ENCODE measurements around the gene P4HA2. TPM values are rescaled to one million over a fixed set of nuclear protein-coding genes. Genes with fewer than 3 reads are reported as not detected.
"Not testable (repeated sequence)": the region's sequence is repeated elsewhere in the genome, so short reads cannot be mapped to it uniquely, and the experiment has no call there.

P4HA2 gene
- total RNA-seq, 1 experiment from 2014 or later: 5.4 TPM

GRCh38 chr5:132193165-132193694 is 34.4 kb downstream of the P4HA2 start:
- no peak for DNase-seq

DNA sequence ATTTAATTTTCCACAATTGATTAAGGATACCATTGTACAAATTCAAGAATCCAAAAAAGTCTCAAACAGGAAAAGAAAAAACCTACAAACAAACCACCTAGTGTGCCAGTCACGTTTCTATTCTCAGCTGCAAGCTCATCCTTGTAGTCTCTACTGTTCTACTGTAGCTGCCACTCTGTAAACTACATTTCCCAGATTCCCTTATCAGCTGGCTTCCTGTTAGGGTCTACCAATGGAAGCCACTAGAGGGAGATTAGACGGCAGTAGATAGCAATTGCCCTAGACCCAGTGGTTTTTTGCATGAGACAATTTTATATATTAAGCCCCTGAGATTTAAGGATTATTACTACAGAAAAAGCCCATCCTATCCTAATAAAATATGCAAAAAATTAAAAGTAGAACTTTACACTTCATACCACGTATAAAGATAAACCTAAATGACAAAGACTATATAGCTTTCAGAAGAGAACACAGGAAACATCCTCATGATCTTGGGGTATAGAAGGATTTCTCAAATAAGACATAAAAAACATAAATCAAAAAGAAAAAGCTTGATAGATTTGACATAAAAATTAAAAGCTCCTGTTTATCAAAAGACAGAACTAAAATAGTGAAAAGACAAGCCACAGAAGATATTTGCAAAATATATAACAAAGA is 37.4 kb downstream of the P4HA2 start:
- H3K36me3 ChIP-seq (replicated peaks; ENCODE audit: control insufficient read depth, insufficient read depth, low read length): no peaks in the 10 kb centered on the region; the same call in 1 of the 2 replicates
- H3K4me3 ChIP-seq (ENCODE audit: insufficient read depth, low read depth, low read length): no peak overlapping the region
- DNase-seq: peak; percentile 85
- H3K27me3 ChIP-seq (ENCODE audit: control insufficient read depth, insufficient read depth, low read length): no peaks in the 10 kb centered on the region

More at GRCh38 chr5:132193165-132193694, 34.4 kb downstream of the P4HA2 start:
- Histone ChIP-seq H3K27me3 (ENCODE audit: control insufficient read depth, insufficient read depth, low read length) (no peaks in the 10 kb centered on the region), H3K36me3 (replicated peaks; ENCODE audit: control insufficient read depth, insufficient read depth, low read length) (no peaks in the 10 kb centered on the region; the same call in 1 of the 2 replicates), H3K4me3 (ENCODE audit: insufficient read depth, low read depth, low read length) (no peak overlapping the region)

DNA sequence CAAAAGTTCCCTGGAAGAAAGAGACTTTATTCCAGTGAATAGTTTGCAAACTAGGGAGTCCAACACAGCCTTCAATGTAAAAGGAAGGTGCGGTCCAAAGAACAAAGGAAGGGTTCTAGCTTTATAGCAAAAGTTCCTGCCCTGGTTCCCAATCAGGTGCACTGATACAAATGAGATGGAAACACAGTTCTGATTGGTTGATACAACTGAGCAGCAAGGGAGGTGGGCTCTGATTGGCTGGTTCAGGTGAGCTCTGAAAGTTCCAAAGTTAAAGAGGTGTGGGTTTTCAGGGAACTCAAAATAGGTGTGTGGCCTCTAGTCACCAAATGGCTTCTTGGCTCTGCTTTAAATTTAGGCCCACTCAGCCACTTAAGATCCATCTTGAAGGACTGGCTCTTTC is 43.1 kb downstream of the P4HA2 start:
- peak; percentile 57 for DNase-seq
- no peaks in the 10 kb centered on the region for H3K36me3 ChIP-seq (replicated peaks; ENCODE audit: control insufficient read depth, insufficient read depth, low read length)
- H3K4me3 ChIP-seq (ENCODE audit: insufficient read depth, low read depth, low read length): no peak overlapping the region
- H3K27me3 ChIP-seq (ENCODE audit: control insufficient read depth, insufficient read depth, low read length): no peaks in the 10 kb centered on the region

- Histone ChIP-seq H3K36me3 (replicated peaks; ENCODE audit: control insufficient read depth, insufficient read depth, low read length) (no peaks in the 10 kb centered on the region), H3K4me3 (ENCODE audit: insufficient read depth, low read depth, low read length) (no peak overlapping the region), H3K27me3 (ENCODE audit: control insufficient read depth, insufficient read depth, low read length) (no peaks in the 10 kb centered on the region)
- no peak for DNase-seq
Measured at GRCh38 chr5:132183723-132184122, 43.9 kb downstream of the P4HA2 start.

DNA sequence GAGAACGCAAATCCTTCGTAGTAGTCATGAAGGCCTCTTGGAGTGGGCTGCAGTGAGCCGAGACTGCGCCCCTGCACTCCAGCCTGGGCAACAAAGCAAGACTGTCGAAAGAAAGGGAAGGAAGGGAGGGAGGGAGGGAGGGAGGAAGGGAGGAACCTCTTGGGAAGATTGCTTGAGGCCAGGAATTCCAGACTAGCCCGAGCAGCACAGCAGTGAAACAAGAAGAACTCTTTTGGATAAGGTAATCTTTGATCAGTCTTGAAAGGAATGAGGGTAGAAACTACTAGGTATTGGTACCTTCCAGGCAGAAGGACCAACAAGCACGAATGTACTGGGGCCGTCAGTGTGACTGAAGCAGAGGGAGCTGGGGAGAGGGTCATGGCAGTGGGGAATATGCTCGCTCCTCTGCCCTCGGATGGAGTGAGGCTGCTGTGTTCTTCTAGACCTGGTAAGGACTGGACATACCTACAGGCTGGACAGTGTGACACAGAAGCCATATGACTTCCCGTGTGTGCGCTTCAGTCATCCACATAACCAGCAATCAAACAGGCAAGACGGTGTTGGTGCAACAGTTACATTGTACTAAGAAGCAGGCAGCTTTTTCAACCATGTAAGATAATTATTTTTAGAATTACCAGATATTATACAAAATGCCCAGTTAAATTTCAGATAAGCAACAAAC is 45.2 kb downstream of the P4HA2 start:
- H3K27me3 ChIP-seq (ENCODE audit: control insufficient read depth, insufficient read depth, low read length): no peaks in the 10 kb centered on the region
- no peaks in the 10 kb centered on the region for H3K36me3 ChIP-seq (replicated peaks; ENCODE audit: control insufficient read depth, insufficient read depth, low read length)
- no peak for DNase-seq
- no peak overlapping the region for H3K4me3 ChIP-seq (ENCODE audit: insufficient read depth, low read depth, low read length)

- H3K4me3 ChIP-seq (ENCODE audit: insufficient read depth, low read depth, low read length): peak overlapping the region; percentile 25; the same call in 1 of the 2 replicates
- DNase-seq: peak; percentile 61
- H3K27me3 ChIP-seq (ENCODE audit: control insufficient read depth, insufficient read depth, low read length): no peaks in the 10 kb centered on the region
- H3K36me3 ChIP-seq (replicated peaks; ENCODE audit: control insufficient read depth, insufficient read depth, low read length): no peaks in the 10 kb centered on the region
Measured at GRCh38 chr5:132181011-132181629, 46.5 kb downstream of the P4HA2 start.

DNA sequence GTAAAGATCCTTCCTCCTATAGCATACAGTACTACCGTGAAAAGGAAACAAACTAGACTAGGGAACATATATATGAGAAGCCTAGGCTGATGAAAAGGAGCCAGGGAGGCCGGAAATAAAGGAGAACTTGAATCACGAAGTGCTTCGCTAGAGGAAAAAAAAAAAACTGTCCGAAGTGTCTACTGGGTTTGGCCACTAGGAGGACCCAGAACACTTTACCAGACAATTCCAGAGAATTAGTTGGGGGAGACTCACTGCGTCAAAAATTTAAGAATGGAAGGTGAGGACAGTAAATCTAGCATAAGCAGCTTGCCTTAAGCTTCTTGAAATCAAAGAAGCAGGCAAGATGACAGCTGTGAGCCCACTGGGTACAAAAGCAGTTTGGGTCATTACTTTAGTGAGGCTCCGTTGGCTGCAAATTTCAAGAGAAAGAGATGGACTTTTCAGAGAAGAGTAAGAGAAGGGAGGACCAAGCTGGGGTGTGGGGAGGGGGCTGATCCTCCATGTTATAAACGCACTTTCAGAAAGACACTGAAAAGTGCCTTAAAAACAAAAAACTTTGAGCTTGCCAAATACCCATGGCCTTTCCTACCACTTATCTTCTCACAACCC is 47.4 kb downstream of the P4HA2 start:
- DNase-seq: peak; percentile 63

DNA sequence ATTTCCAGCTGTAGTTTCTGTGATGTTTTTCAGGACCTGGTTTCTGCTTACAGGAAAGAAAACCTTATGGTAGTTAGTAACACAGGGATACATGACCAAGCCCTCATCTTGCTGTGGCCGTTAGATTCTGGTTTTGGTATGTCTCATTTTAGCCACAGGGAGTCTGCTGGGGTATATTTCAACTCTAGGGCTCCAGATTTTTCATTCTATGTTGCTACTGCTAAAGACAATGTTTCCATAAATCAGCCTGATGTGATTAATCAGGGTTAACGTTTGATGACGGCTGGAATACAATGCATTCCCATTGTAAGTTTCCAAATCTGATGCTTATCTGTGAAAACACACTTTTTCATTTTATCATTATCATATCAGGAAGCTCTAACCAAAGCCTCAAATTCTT is 48.2 kb downstream of the P4HA2 start:
- H3K4me3 ChIP-seq (ENCODE audit: insufficient read depth, low read depth, low read length): no peak overlapping the region
- no peaks in the 10 kb centered on the region for H3K27me3 ChIP-seq (ENCODE audit: control insufficient read depth, insufficient read depth, low read length)
- DNase-seq: no peak
- no peaks in the 10 kb centered on the region for H3K36me3 ChIP-seq (replicated peaks; ENCODE audit: control insufficient read depth, insufficient read depth, low read length)

More for the DNA sequence above, 47.4 kb downstream of the P4HA2 start:
- H3K4me3 ChIP-seq (ENCODE audit: insufficient read depth, low read depth, low read length): no peak overlapping the region; the same call in 1 of the 2 replicates
- H3K36me3 ChIP-seq (replicated peaks; ENCODE audit: control insufficient read depth, insufficient read depth, low read length): no peaks in the 10 kb centered on the region
- no peaks in the 10 kb centered on the region for H3K27me3 ChIP-seq (ENCODE audit: control insufficient read depth, insufficient read depth, low read length)

- Histone ChIP-seq H3K4me3 (ENCODE audit: insufficient read depth, low read depth, low read length) (no peak overlapping the region), H3K36me3 (replicated peaks; ENCODE audit: control insufficient read depth, insufficient read depth, low read length) (no peaks in the 10 kb centered on the region), H3K27me3 (ENCODE audit: control insufficient read depth, insufficient read depth, low read length) (no peaks in the 10 kb centered on the region)
- DNase-seq: no peak
Measured at GRCh38 chr5:132177691-132178149, 49.9 kb downstream of the P4HA2 start.

GRCh38 chr5:132176987-132177386 is 50.7 kb downstream of the P4HA2 start:
- H3K27me3 ChIP-seq (ENCODE audit: control insufficient read depth, insufficient read depth, low read length): no peaks in the 10 kb centered on the region
- H3K4me3 ChIP-seq (ENCODE audit: insufficient read depth, low read depth, low read length): no peak overlapping the region
- no peaks in the 10 kb centered on the region for H3K36me3 ChIP-seq (replicated peaks; ENCODE audit: control insufficient read depth, insufficient read depth, low read length)
- DNase-seq: no peak

DNA sequence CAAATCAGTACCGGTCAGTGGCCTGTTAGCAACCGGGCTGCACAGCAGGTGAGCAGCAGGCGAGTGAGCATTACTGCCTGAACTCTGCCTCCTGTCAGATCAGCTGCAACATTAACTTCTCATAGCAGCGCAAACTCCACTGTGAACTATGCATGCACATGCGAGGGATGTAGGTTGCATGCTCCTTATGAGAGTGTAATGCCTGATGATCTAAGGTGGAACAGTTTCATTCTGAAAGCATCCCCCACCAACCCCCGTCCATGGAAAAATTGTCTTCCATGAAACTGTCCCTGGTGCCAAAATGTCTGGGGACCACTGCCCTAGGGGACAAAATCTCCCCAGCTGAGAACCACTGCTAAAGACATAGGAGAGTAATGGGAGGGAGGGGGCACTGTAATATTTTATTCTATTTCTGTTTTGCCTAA is 51.1 kb downstream of the P4HA2 start:
- no peaks in the 10 kb centered on the region for H3K36me3 ChIP-seq (replicated peaks; ENCODE audit: control insufficient read depth, insufficient read depth, low read length)
- H3K27me3 ChIP-seq (ENCODE audit: control insufficient read depth, insufficient read depth, low read length): no peaks in the 10 kb centered on the region
- DNase-seq: no peak
- no peak overlapping the region for H3K4me3 ChIP-seq (ENCODE audit: insufficient read depth, low read depth, low read length)

GRCh38 chr5:132162945-132163344 is 64.7 kb downstream of the P4HA2 start:
- H3K4me3 ChIP-seq (ENCODE audit: insufficient read depth, low read depth, low read length): no peak overlapping the region
- no peaks in the 10 kb centered on the region for H3K27me3 ChIP-seq (ENCODE audit: control insufficient read depth, insufficient read depth, low read length)
- DNase-seq: no peak
- no peaks in the 10 kb centered on the region for H3K36me3 ChIP-seq (replicated peaks; ENCODE audit: control insufficient read depth, insufficient read depth, low read length)

- H3K4me3 ChIP-seq (ENCODE audit: insufficient read depth, low read depth, low read length); DNase-seq; H3K36me3 ChIP-seq (replicated peaks; ENCODE audit: control insufficient read depth, insufficient read depth, low read length); H3K27me3 ChIP-seq (ENCODE audit: control insufficient read depth, insufficient read depth, low read length): not testable (repeated sequence)
Measured at GRCh38 chr5:132161574-132162326, 65.9 kb downstream of the P4HA2 start.

DNA sequence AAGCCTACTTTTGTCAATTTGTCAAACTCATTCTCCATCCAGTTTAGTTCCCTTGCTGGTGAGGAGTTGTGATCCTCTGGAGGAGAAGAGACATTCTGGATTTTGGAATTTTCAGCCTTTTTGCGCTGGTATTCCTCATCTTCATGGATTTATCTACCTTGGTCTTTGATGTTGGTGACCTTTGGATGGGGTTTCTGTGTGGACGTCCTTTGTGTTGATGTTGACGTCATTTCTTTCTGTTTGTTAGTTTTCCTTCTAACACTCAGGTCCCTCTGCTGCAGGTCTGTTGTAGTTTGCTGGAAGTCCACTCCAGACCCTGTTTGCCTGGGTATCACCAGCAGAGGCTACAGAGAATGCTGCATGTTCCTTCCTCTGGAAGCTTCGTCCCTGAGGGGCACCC is 71.2 kb downstream of the P4HA2 start:
- Histone ChIP-seq H3K27me3 (ENCODE audit: control insufficient read depth, insufficient read depth, low read length) (no peaks in the 10 kb centered on the region), H3K36me3 (replicated peaks; ENCODE audit: control insufficient read depth, insufficient read depth, low read length) (no peaks in the 10 kb centered on the region), H3K4me3 (ENCODE audit: insufficient read depth, low read depth, low read length) (no peak overlapping the region)
- DNase-seq: no peak
